SK-N-MC (cell line): ENCODE measurements around the gene DPEP3.

Source experiments
- EZH2 ChIP-seq: fragments of 200-600 bp; sonication (generic); IDR thresholded peaks from one replicate; pipeline ENCODE4 v1.6.1; 2017; ENCODE audit warnings: antibody characterized with exemption
- POLR2AphosphoS5 ChIP-seq: IDR thresholded peaks from 2 replicates; pipeline ENCODE4 v1.6.1; 2012; ENCODE audit warnings: mild to moderate bottlenecking, low read depth, low read length, borderline replicate concordance

DNA sequence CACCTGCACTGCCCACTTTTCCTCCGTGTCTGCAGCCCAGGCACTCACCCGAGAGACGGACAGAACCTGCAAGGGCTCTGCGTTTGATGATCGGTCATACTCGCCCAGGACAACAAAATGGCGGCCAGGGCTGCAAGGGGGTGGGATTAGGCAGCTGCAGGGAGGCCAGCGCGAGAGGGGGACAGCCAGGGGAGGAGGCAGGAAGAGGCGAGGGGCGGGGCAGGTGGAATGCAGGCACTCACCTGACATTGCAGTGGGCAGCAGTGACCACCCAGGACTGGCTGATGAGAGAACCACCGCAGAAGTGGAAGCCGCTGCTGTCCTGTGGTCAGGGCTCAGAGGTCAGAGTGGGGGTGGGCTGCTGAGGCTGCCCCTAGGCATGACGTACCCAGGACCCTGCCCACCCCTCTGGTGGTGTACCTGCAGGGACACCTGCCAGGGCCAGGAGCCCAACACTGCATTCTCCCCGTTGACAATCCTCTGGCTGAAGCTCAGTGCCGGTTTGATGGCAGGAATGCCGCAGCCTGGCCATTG lies 49.6 kb downstream of the DPEP3 start:
- no peak for TF ChIP-seq EZH2
- TF ChIP-seq POLR2AphosphoS5 = no peak
